ENCODE measurements around the gene SNRNP40. TPM values are rescaled to one million over a fixed set of nuclear protein-coding genes. Genes with fewer than 3 reads are reported as not detected.

Gene SNRNP40
- total and polyA plus RNA-seq, 2 of the 13 experiments (the other 11 are each of a cell fraction or from before 2014, with no cell fraction given) = 51.0 to 147 TPM

DNA sequence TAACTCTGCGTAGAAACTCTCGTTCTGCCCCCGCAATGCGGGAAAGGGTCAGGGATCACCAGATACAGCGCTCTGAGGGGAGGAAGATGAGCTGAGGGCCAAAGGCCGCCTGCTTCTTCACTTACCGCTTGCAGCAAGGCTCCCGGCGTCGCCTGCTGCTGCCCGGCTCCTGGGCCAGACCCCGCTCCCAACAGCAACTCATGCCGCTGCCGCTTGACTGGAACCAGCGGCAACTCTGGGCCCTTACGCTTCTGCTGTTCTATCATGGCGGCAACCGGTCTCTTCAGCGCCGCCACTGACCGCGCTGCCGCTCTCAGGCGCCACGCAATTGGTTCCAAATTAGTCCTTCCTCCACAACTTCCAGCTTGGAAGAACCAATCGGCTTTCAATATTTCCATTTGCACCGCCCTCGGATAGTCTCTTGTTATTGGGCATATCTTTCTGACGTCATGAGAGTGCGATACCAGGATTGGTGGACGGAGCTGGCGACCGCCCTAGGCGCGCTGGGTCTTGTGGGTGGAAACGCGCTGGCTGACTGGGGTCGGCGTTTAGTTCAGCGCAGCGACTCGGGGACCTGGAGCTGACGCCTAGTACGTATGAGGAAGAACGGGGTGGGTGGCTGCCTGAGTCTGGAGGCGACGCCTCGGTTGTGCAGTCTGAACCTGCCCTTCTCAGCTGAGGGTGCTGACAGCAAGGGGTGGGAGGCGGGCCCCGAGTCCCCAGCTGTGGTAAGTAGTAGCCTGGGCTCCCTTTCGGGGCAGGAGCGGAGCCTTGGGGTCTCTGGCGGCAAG lies at the start of gene SNRNP40, which contains the start of gene ZCCHC17 (continued):
- TF ChIP-seq, protein P1, sequence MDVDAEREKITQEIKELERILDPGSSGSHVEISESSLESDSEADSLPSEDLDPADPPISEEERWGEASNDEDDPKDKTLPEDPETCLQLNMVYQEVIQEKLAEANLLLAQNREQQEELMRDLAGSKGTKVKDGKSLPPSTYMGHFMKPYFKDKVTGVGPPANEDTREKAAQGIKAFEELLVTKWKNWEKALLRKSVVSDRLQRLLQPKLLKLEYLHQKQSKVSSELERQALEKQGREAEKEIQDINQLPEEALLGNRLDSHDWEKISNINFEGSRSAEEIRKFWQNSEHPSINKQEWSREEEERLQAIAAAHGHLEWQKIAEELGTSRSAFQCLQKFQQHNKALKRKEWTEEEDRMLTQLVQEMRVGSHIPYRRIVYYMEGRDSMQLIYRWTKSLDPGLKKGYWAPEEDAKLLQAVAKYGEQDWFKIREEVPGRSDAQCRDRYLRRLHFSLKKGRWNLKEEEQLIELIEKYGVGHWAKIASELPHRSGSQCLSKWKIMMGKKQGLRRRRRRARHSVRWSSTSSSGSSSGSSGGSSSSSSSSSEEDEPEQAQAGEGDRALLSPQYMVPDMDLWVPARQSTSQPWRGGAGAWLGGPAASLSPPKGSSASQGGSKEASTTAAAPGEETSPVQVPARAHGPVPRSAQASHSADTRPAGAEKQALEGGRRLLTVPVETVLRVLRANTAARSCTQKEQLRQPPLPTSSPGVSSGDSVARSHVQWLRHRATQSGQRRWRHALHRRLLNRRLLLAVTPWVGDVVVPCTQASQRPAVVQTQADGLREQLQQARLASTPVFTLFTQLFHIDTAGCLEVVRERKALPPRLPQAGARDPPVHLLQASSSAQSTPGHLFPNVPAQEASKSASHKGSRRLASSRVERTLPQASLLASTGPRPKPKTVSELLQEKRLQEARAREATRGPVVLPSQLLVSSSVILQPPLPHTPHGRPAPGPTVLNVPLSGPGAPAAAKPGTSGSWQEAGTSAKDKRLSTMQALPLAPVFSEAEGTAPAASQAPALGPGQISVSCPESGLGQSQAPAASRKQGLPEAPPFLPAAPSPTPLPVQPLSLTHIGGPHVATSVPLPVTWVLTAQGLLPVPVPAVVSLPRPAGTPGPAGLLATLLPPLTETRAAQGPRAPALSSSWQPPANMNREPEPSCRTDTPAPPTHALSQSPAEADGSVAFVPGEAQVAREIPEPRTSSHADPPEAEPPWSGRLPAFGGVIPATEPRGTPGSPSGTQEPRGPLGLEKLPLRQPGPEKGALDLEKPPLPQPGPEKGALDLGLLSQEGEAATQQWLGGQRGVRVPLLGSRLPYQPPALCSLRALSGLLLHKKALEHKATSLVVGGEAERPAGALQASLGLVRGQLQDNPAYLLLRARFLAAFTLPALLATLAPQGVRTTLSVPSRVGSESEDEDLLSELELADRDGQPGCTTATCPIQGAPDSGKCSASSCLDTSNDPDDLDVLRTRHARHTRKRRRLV (CRISPR knock-in tag; IDR thresholded peaks at IDR 0.05) = 0 out of 2 replicates have a peak, but pooled peaks have one; percentile 38
- peak; percentile 82; the same call in 1 of the 3 replicates for TF ChIP-seq MXI1 (IDR thresholded peaks at IDR 0.05; ENCODE audit: borderline replicate concordance, low read depth, low read length)
- no peak for TF ChIP-seq ZNF260 (CRISPR knock-in tag; IDR thresholded peaks at IDR 0.05; ENCODE audit: borderline replicate concordance, low read depth)
- no peak for TF ChIP-seq ZBTB3 (CRISPR knock-in tag; IDR thresholded peaks at IDR 0.05; ENCODE audit: borderline replicate concordance, low read depth)
- TF ChIP-seq ATAD3A (CRISPR knock-in tag; IDR thresholded peaks at IDR 0.05) = no peak
- TF ChIP-seq FOXK1 (CRISPR knock-in tag; IDR thresholded peaks at IDR 0.05; ENCODE audit: borderline replicate concordance, low read depth) = peak; percentile 71; the same call in 1 of the 2 replicates
- no peak for TF ChIP-seq ONECUT2 (CRISPR knock-in tag; IDR thresholded peaks at IDR 0.05)
- no peak for TF ChIP-seq SMARCE1 (IDR thresholded peaks at IDR 0.05; ENCODE audit: borderline replicate concordance)
- peak; percentile 58 for TF ChIP-seq ZNF772 (CRISPR knock-in tag; IDR thresholded peaks at IDR 0.05)
- peak; percentile 56; the same call in 1 of the 2 replicates for TF ChIP-seq GATA4 (IDR thresholded peaks at IDR 0.05; ENCODE audit: borderline replicate concordance, low read depth)
- TF ChIP-seq SNAPC2 (CRISPR knock-in tag; IDR thresholded peaks at IDR 0.05) = 0 out of 2 replicates have a peak, but pooled peaks have one; percentile 11
- peak; percentile 55 for TF ChIP-seq POGK (CRISPR knock-in tag; conservative IDR thresholded peaks at IDR 0.05)
- no peak for TF ChIP-seq FOXA3 (CRISPR knock-in tag; IDR thresholded peaks at IDR 0.05)
- TF ChIP-seq SALL2 (CRISPR knock-in tag; IDR thresholded peaks at IDR 0.05) = no peak
- no peak; the same call in 1 of the 2 replicates for TF ChIP-seq HIC2 (CRISPR knock-in tag; IDR thresholded peaks at IDR 0.05; ENCODE audit: low read depth)
- no peak for TF ChIP-seq ZMYM2 (CRISPR knock-in tag; IDR thresholded peaks at IDR 0.05)

Measured in HepG2 (cell line).